ENCODE data around the gene DOC2A.
A peak's percentile ranks its signal among the peaks of the same experiment; 100 is the strongest.

The DOC2A gene

DNA sequence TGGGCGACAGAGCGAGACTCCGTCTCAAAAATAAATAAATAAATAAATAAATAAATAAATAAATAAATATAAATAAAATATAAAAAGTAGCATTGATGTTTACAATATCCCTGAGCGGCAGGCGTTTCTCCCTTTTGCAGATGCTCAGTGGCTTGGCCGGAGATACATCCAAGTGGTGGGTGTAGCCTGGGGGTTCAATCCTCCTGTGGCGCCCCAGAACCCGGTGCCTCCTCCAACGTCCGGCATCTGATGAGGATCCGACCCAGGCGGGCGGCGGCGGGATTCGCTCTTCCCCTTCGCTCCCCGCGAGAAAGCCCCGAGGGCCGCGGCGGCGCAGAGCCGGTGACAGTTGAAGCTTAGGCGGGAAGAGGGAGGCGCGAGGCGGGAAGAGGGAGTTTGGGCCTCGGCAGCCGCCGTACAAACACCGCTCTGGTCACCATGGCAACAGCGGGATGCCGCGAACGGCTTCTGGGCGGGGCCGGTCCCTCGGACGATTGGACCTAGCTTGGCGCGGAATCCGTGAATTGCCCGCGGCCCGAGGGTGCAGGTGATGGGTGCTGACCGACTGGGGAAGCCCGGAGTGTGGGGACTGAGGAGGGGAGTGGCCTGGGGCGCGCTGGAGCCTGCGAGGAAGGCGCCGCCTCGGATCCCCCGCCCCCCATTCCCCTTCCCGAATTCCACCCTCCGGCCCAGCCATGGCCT, 42.0 kb upstream of the DOC2A start:
- TF ChIP-seq CTCF (IDR thresholded peaks at IDR 0.05), result no peak

DNA sequence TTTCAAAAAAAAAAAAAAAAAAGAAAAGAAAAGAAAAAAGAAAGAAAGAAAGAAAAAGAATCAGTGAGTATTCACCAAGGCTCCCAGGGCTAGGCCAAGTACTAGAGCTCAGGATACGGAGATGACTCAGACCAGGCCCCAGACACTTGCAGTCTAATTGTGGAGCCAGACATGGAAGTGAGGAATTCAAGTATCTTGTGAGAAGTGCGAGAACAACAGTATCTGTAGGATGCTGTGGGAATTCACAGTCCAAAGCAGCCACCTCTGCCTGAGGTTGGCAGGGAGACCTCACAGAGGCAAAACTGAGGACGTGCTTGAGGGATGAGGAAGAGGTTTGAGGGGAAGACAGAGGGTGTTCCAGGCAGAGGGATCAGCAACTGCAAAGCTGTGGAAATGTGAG, 40.7 kb upstream of the DOC2A start:
- Histone ChIP-seq H3K27me3 (no peaks in the 10 kb centered on the region), H3K4me3 (ENCODE audit: low read depth in 1 of 2, low read length in 1 of 2) (no peak overlapping the region), H3K36me3 (no peaks in the 10 kb centered on the region), H3K27ac (no peak overlapping the region), H3K4me1 (ENCODE audit: control insufficient read depth in 1 of 2, insufficient read depth in 1 of 2, low read depth in 1 of 2, low read length in 1 of 2) (peaks cover 10 to 16% of the 10 kb centered on the region in 2 experiments), H3K9me3 (no peaks in the 10 kb centered on the region)
- no peak for TF ChIP-seq CTCF (IDR thresholded peaks at IDR 0.05)

More for the DNA sequence above, 42.0 kb upstream of the DOC2A start:
- Histone ChIP-seq H3K9me3 (no peaks in the 10 kb centered on the region), H3K27ac (peak overlapping the region; percentile 60), H3K4me1 (ENCODE audit: control insufficient read depth in 1 of 2, insufficient read depth in 1 of 2, low read depth in 1 of 2, low read length in 1 of 2) (peaks cover 10 to 16% of the 10 kb centered on the region in 2 experiments), H3K36me3 (no peaks in the 10 kb centered on the region), H3K4me3 (ENCODE audit: low read depth in 1 of 2, low read length in 1 of 2) (peak overlapping the region; percentile 72 to 74), H3K27me3 (no peaks in the 10 kb centered on the region)

- TF ChIP-seq CTCF (IDR thresholded peaks at IDR 0.05), result no peak
- Histone ChIP-seq H3K9me3 (no peaks in the 10 kb centered on the region), H3K4me3 (ENCODE audit: low read depth in 1 of 2, low read length in 1 of 2) (no peak overlapping the region), H3K27ac (no peak overlapping the region), H3K27me3 (no peaks in the 10 kb centered on the region), H3K4me1 (ENCODE audit: control insufficient read depth in 1 of 2, insufficient read depth in 1 of 2, low read depth in 1 of 2, low read length in 1 of 2) (peaks cover 10 to 16% of the 10 kb centered on the region in 2 experiments), H3K36me3 (no peaks in the 10 kb centered on the region)
Measured at GRCh38 chr16:30049871-30050270, 39.0 kb upstream of the DOC2A start.

DNA sequence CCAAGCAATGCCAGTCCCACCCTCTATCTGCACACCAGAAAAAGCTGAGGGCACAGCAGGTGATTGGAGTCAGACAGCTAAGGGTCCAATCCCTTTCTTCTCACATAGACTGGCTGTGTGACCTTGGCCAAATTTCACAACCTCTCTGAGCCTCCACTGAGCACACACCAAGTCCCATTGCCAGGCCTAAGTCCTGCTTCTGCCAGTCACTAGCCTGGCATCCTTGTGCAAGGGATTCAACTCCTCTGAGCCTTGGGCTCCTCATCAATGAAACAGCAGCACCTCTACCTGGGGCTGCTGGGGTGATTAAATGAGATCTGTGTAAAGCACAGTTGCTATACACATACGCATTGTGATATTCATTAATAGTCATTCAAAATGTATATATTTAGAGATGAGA, 35.8 kb upstream of the DOC2A start:
- H3K4me3 ChIP-seq (ENCODE audit: low read depth in 1 of 2, low read length in 1 of 2), result no peak overlapping the region
- no peak overlapping the region for H3K27ac ChIP-seq
- H3K9me3 ChIP-seq, result no peaks in the 10 kb centered on the region
- H3K27me3 ChIP-seq, result no peaks in the 10 kb centered on the region
- no peak for TF ChIP-seq CTCF (IDR thresholded peaks at IDR 0.05)
- H3K36me3 ChIP-seq, result no peaks in the 10 kb centered on the region
- H3K4me1 ChIP-seq (ENCODE audit: control insufficient read depth in 1 of 2, insufficient read depth in 1 of 2, low read depth in 1 of 2, low read length in 1 of 2), result no peaks in the 10 kb centered on the region

DNA sequence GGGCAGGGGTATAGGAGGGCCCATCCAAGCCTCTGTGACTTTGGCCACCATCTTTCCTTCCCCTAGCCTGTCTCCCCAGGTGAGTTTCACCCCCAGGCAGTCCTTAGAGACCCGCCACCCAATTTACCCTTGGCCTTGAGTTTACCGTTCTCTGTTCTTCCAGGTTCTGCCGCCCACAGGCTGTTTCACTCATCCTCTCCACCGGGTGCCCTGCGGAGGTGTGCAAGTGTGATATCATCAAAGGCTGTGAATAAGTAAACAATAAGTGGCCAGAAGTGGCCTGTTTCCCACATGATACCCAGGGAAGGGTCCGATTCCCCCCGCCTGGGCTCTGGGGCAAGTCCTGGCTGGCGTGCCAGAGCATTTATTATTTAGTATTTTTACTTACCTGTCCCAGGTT, 35.4 kb upstream of the DOC2A start:
- no peak for TF ChIP-seq CTCF (IDR thresholded peaks at IDR 0.05)
- Histone ChIP-seq H3K36me3 (no peaks in the 10 kb centered on the region), H3K4me1 (ENCODE audit: control insufficient read depth in 1 of 2, insufficient read depth in 1 of 2, low read depth in 1 of 2, low read length in 1 of 2) (no peaks in the 10 kb centered on the region), H3K9me3 (no peaks in the 10 kb centered on the region), H3K27me3 (no peaks in the 10 kb centered on the region), H3K4me3 (ENCODE audit: low read depth in 1 of 2, low read length in 1 of 2) (no peak overlapping the region), H3K27ac (no peak overlapping the region)

Data from neutrophil (primary cell).